ENCODE data around the gene TRANK1.

- no peak for TF ChIP-seq CTCF (IDR thresholded peaks at IDR 0.05)
- TF ChIP-seq POLR2A (IDR thresholded peaks at IDR 0.05): no peak
Observed at GRCh38 chr3:36790765-36791164, 154.1 kb downstream of the TRANK1 start.
